Lung (tissue), 12 donors: ENCODE measurements around the gene PRR5L. TPM values are rescaled to one million over a fixed set of nuclear protein-coding genes. Genes with fewer than 3 reads are reported as not detected.
A peak's percentile ranks its signal among the peaks of the same experiment; 100 is the strongest.

Experiments used
- ATAC-seq: fragments of 200-7000 bp; cut with Tn5 transposase; one replicate; pipeline ENCODE4 v1.9.1; 2020; ENCODE audit warnings: moderate number of reproducible peaks; ENCODE audit not compliant: insufficient read depth, low FRiP score
- DNase-seq, 3 donors: peaks; one replicate each; pipeline ENCODE4 v3.0.0-alpha.2; 2013 to 2017
- H3K27ac ChIP-seq, 2 donors: one replicate each; pipeline ENCODE4 v1.5.1; 2013; ENCODE audit warnings: mild to moderate bottlenecking in 2 of 2, moderate library complexity in 2 of 2, control low read depth in 1 of 2, inconsistent platforms in 1 of 2, low read depth in 1 of 2, low read length in 1 of 2
- H3K27me3 ChIP-seq, 3 donors: one replicate each; pipeline ENCODE4 v1.5.1; 2013; ENCODE audit warnings: low read length in 2 of 3; ENCODE audit not compliant: control insufficient read depth in 3 of 3, insufficient read depth in 3 of 3
- H3K36me3 ChIP-seq, 4 donors: one replicate each; pipeline ENCODE4 v1.5.1; 2013; ENCODE audit warnings: low read length in 4 of 4, mild to moderate bottlenecking in 1 of 4, moderate library complexity in 1 of 4; ENCODE audit not compliant: control insufficient read depth in 4 of 4, insufficient read depth in 4 of 4
- H3K4me1 ChIP-seq, 5 donors: one replicate each; pipeline ENCODE4 v1.5.1; 2013; ENCODE audit warnings: low read length in 5 of 5, mild to moderate bottlenecking in 2 of 5, moderate library complexity in 1 of 5; ENCODE audit not compliant: control insufficient read depth in 5 of 5, insufficient read depth in 5 of 5
- H3K4me3 ChIP-seq: one replicate; pipeline ENCODE4 v1.5.1; 2013; ENCODE audit warnings: mild to moderate bottlenecking, control low read depth, moderate library complexity
- H3K9ac ChIP-seq, 2 donors: one replicate each; pipeline ENCODE4 v1.5.1; 2013; ENCODE audit warnings: low read length in 2 of 2, control low read depth in 1 of 2; ENCODE audit not compliant: insufficient read depth in 1 of 2
- H3K9me3 ChIP-seq, 4 donors: one replicate each; pipeline ENCODE4 v1.5.1; 2013; ENCODE audit warnings: low read length in 3 of 4, mild to moderate bottlenecking in 1 of 4, moderate library complexity in 1 of 4; ENCODE audit not compliant: control insufficient read depth in 4 of 4, insufficient read depth in 3 of 4
- WGBS, 2 donors: extraction: QIAGEN DNeasy Blood & Tissue Kit; methylation state at CpG; one replicate each; pipeline ENCODE4 v1.1.7; 2013; 5-methylcytosine and 5-hydroxymethylcytosine counted together
- polyA plus RNA-seq, 2 donors: library from polyadenylated mRNA; stranded (reverse); fragments of 200-250 nt; gene quantifications; one replicate each; pipeline ENCODE4 v1.2.1, GENCODE V29; 2013
- total RNA-seq, 2 donors: library from RNA; depleted of rRNA in 1 of 2; stranded (reverse); fragments of >200 nt in 1 of 2; gene quantifications; one replicate each; pipeline ENCODE4 v1.2.1, GENCODE V29; 2014 to 2021
- TF ChIP-seq, protein P1 (sequence below): IDR thresholded peaks from 2 replicates; pipeline ENCODE4 v1.5.1; 2012; ENCODE audit warnings: mild to moderate bottlenecking; ENCODE audit errors: control extremely low read depth, extremely low read depth
- donor health status: control.
- donor health status: control.
- donor health status: Bipolar disorder and iron deficiency.
- donor health status: healthy.
- donor health status: DM: yes; HTN: yes; CAD: no.

PRR5L gene
- total and polyA plus RNA-seq, 4 donors = 6.3 to 27.5 (median 9.0) TPM

DNA sequence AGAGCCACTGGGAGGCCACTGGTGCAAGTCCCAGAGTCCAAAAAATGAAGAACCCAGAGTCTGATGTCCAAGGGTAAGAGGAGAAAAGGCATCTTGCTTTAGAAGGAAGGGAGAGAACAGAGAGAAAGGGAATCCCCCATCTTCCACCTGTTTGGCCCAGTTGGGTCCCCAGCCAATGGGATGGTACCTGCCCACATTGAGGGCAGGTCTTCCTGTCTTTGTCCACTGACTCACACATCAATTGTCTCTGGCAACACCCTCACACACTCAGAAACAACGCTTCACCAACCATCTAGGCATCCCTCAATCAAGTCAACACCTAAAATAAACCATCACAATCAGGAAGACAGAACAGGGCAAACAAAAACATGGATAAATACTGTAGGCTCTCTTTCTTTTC is 13.2 kb upstream of the PRR5L start:
- no peaks in the 10 kb centered on the region for H3K27me3 ChIP-seq
- TF ChIP-seq, protein P1, sequence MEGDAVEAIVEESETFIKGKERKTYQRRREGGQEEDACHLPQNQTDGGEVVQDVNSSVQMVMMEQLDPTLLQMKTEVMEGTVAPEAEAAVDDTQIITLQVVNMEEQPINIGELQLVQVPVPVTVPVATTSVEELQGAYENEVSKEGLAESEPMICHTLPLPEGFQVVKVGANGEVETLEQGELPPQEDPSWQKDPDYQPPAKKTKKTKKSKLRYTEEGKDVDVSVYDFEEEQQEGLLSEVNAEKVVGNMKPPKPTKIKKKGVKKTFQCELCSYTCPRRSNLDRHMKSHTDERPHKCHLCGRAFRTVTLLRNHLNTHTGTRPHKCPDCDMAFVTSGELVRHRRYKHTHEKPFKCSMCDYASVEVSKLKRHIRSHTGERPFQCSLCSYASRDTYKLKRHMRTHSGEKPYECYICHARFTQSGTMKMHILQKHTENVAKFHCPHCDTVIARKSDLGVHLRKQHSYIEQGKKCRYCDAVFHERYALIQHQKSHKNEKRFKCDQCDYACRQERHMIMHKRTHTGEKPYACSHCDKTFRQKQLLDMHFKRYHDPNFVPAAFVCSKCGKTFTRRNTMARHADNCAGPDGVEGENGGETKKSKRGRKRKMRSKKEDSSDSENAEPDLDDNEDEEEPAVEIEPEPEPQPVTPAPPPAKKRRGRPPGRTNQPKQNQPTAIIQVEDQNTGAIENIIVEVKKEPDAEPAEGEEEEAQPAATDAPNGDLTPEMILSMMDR = no peak
- no peak overlapping the region for H3K9ac ChIP-seq
- no peak overlapping the region for H3K4me3 ChIP-seq
- no peak overlapping the region for H3K27ac ChIP-seq
- peaks cover 0 to 6% (median 0%) of the 10 kb centered on the region in 4 donors for H3K9me3 ChIP-seq
- 79 to 91% methylated on average over 1 of the region's 1 CpG for WGBS, 2 donors
- peaks cover 2 to 18% (median 5%) of the 10 kb centered on the region in 4 donors for H3K36me3 ChIP-seq
- peaks cover 0 to 5% (median 2%) of the 10 kb centered on the region in 5 donors for H3K4me1 ChIP-seq
- ATAC-seq = no peak
- no peak for DNase-seq

DNA sequence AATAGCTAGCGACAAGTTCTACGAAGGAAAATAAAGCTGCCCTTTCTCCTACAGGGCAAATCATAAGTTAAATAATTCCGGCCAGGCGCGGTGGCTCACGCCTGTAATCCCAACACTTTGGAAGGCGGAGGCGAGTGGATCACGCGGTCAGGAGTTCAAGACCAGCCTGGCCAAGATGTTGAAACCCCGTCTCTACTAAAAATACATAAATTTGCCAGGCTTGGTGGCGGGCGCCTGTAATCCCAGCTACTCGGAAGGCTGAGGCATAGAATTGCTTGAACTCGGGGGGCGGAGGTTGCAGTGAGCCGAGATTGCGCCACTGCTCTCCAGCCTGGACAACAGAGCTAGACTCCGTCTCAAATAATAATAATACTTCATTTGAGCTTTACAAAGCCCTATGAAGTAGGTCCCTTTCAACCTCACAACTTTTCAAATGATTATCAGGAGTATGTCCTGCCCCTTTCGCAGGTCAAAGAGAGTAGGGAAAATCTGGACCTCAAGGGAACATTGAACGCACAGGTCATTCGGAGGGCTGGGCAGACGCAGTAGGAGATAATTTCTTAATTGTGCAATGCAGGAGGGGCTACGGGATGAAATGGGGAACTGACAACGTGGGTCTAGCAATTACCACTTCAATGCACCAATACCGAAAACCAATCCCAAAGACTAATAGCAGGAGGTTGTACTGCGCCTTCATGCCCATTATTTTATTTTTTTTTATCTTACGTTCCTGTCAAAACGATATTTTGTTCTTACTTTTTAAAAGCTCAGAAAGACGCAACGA is 7.5 kb upstream of the PRR5L start:
- Histone ChIP-seq H3K4me1 (peaks cover 0 to 14% (median 4%) of the 10 kb centered on the region in 5 donors), H3K9ac (peak overlapping the region; percentile 26 to 53), H3K27me3 (no peaks in the 10 kb centered on the region), H3K36me3 (no peaks in the 10 kb centered on the region), H3K4me3 (peak overlapping the region; percentile 70), H3K27ac (peak overlapping the region; percentile 12 to 68), H3K9me3 (no peaks in the 10 kb centered on the region)
- 33 to 42% methylated on average over 31 of the region's 31 CpGs for WGBS, 2 donors
- TF ChIP-seq, protein P1 = no peak
- no peak for ATAC-seq
- no peak for DNase-seq

DNA sequence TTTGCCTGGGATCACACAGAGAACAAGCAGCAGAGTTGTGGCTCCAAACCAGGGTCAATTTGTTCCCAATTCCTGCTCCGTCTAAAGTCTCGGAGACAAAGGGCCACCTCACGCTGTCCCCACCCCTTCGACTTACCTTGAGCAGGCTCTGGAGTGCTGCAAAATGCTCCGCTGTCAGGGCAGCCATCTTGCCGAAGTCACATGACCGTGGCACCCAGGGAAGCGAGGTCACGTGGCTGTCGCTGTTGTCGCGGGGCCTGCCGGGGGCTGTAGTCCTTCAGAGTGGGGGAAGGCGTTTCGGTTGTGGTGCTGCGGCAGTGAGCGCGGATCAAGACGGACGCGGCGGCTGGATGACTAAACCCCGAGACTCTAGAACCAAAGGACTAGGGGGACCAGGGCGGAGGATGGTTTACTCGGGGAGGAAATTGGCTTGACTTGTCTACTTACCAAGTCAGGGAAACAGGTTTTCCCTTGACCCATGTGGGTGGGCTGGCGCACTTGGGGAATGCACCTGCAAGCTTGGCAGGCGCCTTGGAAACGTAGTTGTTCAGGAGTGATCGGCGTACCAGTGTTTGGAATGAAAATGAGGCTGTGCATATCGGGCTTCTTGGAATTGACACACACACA is 6.7 kb upstream of the PRR5L start, which contains the start of gene COMMD9:
Gene COMMD9, minus strand, starts transcription at position 199 of the 627 bp plus-strand sequence. Its CDS starts 12 bp downstream, at position 187.
- no peaks in the 10 kb centered on the region for H3K36me3 ChIP-seq
- peak within 1 kb of the TSS; percentile 70 for H3K4me3 ChIP-seq
- peak within 1 kb of the TSS; percentile 12 to 68 for H3K27ac ChIP-seq
- ATAC-seq (peak; percentile 96), DNase-seq (peak; percentile 94 to 95 (median 95))
- 1 to 2% methylated on average over 31 of the region's 31 CpGs for WGBS, 2 donors
- TF ChIP-seq, protein P1 = no peak
- H3K9ac ChIP-seq = peak within 1 kb of the TSS; percentile 26 to 53
- H3K4me1 ChIP-seq = peaks cover 0 to 14% (median 4%) of the 10 kb centered on the region in 5 donors
- no peaks in the 10 kb centered on the region for H3K9me3 ChIP-seq
- H3K27me3 ChIP-seq = no peaks in the 10 kb centered on the region
